Coronary artery (tissue), 2 donors: ENCODE data around the gene EDDM13.

ENCODE experiments used
- DNase-seq: peaks from one replicate; pipeline ENCODE4 v3.0.0-alpha.2; 2017; ENCODE audit warnings: low spot score
- H3K27ac ChIP-seq, 2 donors: fragments of 200-600 bp; sonication (generic); one replicate each; pipeline ENCODE4 v1.5.1; 2016 to 2019
- H3K4me3 ChIP-seq: fragments of 200-600 bp; sonication (generic); 2 replicates; pipeline ENCODE4 v1.5.1; 2016; ENCODE audit warnings: mild to moderate bottlenecking, moderate library complexity
- TF ChIP-seq, protein P1 (sequence below): fragments of 200-600 bp; sonication (generic); IDR thresholded peaks from one replicate; pipeline ENCODE4 v1.5.1; 2019; ENCODE audit warnings: antibody characterized with exemption

The EDDM13 gene

DNA sequence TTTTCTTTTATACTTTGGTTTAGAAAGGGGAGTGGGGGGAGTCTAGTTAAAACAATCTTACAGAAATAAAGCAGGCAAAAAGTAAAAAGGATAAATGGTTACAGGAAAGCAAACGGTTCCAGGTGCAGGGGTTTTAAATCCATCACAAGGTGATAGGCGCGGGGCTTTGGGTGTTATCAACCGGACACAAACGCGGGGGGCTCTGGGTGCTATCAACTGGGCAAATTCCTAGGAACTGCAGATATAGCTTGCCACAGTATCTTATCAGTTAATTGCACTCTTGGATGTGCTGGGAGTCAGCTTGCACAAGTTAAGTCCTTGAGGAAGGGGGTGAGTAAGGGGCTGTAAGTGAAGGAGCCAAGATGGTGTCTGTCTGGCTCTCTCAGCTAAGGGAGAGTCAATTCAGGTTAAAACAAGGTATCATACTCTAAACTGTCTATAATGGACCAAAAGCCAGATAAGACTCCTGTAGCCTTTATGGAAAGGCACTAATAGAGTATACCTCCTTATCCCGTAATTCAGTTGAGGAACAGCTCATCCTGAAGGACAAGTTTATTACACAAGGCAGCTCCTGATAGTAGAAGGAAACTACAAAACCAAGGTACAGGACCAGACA is 74.7 kb downstream of the EDDM13 start:
- H3K4me3 ChIP-seq, result no peak overlapping the region
- TF ChIP-seq, protein P1, sequence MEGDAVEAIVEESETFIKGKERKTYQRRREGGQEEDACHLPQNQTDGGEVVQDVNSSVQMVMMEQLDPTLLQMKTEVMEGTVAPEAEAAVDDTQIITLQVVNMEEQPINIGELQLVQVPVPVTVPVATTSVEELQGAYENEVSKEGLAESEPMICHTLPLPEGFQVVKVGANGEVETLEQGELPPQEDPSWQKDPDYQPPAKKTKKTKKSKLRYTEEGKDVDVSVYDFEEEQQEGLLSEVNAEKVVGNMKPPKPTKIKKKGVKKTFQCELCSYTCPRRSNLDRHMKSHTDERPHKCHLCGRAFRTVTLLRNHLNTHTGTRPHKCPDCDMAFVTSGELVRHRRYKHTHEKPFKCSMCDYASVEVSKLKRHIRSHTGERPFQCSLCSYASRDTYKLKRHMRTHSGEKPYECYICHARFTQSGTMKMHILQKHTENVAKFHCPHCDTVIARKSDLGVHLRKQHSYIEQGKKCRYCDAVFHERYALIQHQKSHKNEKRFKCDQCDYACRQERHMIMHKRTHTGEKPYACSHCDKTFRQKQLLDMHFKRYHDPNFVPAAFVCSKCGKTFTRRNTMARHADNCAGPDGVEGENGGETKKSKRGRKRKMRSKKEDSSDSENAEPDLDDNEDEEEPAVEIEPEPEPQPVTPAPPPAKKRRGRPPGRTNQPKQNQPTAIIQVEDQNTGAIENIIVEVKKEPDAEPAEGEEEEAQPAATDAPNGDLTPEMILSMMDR, result no peak
- no peak for DNase-seq
- H3K27ac ChIP-seq, result no peak overlapping the region

DNA sequence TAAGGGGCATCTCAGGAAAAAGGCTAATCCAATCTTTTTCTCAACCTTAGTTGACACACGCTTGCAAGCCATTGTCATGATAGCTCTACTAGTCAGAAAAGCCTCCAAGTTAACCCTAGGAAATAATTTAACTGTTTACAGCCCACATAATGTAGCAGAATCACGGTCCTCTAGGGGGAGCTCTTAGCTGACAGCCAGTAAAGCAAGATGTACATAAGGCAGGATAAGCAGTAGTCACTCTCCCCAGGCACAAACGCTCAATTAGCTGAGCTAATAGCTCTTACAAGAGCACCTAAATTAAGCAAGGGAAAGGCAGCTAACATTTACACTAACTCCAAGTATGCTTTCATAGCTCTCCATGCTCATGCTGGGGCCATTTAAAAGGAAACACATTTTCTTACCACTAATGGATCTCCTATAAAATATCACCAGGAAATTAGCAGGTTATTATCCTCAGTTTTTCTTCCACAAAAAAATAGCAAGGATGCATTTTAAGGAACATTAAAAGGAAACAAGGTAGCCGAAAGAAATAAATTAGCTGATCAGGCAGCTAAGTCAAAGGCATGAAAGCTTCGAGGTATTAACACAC is 75.8 kb downstream of the EDDM13 start:
- H3K4me3 ChIP-seq, result no peak overlapping the region
- DNase-seq, result no peak
- TF ChIP-seq, protein P1, result no peak
- no peak overlapping the region for H3K27ac ChIP-seq

DNA sequence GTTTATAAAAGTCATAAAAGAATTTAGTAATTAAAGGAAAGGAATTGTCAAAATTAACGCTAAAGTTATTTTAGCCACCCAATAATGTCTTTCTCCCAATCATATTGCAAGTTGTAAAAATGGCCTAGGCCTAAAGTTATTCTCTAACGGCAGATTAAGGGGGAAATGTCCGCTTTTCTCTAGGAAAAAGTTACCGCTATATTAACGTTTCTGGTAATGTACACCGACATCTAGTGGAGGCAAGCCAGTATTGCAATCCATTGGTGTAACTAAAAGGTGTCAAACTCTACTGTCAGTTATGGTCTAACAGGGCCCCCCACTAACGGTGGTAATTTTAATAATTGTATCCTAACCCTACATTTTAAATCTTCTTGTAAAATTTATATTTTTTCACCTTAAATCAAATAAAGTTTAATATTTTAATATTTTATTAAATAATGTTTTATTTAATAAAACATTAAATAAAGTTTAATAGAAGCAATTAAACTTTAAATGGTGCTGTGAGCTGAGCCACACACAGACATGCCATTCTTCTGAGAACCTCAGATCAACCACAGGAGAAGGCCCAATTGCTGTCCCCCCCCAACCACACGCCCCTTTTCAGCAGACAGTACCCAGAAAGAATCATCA is 78.0 kb downstream of the EDDM13 start:
- DNase-seq, result no peak
- no peak overlapping the region for H3K4me3 ChIP-seq
- TF ChIP-seq, protein P1, result peak; percentile 45
- H3K27ac ChIP-seq, result no peak overlapping the region

DNA sequence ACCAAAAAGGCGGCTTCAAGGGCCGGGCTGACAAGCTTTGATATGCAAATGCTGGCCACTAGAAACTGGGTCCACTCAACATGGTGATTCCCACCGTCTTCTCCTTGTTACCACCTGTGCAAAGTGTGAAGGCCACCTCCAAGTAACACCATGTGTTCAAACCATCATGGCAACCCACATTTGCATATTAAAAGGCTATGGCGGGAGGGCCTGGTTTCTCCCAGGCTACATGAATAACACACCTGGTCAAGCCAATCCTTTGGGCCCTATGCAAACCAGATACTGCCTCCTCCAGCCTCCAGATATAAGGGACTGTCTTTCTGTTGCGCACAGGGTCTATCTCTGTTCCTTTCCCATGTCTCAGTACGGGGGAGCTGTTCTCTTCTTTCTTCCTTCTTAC is 78.7 kb downstream of the EDDM13 start:
- TF ChIP-seq, protein P1, result no peak
- H3K27ac ChIP-seq, result no peak overlapping the region
- no peak for DNase-seq
- no peak overlapping the region for H3K4me3 ChIP-seq

DNA sequence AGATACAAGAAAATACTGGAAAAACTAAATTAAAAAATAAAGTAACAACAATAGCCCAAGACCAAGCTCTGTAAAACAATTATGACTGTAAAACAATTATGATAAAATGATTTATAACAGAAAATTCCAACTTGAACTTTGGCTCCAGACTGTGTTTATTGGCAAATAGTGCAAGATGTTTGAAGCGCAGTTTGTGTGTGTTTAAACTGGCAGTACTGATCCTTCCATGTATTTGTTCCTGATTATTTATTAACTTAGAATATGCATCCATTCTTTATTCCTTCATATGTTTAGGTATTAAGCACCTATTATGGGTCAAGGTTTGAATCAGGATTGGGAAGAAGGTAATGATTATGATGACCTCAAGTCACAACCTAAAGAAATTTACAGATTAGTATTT is 83.0 kb downstream of the EDDM13 start:
- no peak for DNase-seq
- Histone ChIP-seq H3K27ac (no peak overlapping the region), H3K4me3 (no peak overlapping the region)
- TF ChIP-seq, protein P1, result no peak

DNA sequence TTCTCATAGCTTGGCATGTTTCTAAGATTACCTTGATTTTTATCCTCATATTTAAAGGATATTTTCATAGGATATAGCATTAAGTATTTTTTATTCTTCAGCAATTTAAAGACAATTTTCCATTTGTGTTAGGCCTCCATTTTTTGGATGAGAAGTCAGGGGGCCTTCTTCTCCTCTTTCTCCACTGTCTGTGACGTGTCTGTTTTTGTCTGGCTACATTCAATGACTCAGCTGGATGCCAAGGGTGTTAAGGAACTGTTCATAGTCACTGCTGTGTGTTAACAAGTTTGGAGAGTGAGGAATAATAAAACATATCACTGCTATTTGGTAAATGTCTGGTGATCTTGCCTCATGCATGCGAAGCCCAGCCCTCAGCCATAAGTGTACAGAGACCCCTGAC is 84.4 kb downstream of the EDDM13 start:
- TF ChIP-seq, protein P1, result no peak
- Histone ChIP-seq H3K27ac (no peak overlapping the region), H3K4me3 (no peak overlapping the region)
- no peak for DNase-seq
